Measurements from ENCODE around the gene C15orf39. TPM values are rescaled to one million over a fixed set of nuclear protein-coding genes. Genes with fewer than 3 reads are reported as not detected.

The C15orf39 gene
- total RNA-seq, 4 donors from 2014 or later: 7.8 to 25.0 (median 13.9) TPM

DNA sequence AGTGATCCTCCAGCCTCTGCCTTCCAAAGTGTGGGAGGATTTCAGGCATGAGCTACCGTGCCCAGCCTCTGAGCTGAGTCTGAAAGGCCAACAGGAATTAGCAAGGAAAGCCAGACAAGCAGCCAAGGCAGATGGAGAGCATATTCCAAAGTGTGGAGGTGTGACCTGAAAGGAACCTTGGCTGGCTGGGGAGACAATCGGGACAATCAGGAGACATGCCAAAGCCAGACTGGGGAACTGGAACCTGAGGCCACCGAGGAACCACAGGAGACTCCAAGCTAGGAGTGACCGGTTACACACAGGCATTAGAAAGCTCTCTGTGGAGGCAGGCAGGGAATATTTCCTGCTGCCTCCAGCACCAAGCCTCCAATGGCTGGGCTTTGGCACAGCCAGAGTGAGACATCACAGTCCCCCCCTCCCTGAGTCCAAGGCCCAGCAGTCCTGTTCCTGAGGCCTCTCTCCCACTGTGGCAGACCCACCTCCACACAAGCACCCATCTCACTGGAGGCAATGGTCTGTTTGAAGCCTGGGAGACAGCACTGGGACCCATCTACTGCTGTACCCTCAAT is 4.5 kb upstream of the C15orf39 start:
- no peak for ATAC-seq (ENCODE audit: low FRiP score)
- DNase-seq (ENCODE audit: low spot score): no peak
- TF ChIP-seq, protein P1, sequence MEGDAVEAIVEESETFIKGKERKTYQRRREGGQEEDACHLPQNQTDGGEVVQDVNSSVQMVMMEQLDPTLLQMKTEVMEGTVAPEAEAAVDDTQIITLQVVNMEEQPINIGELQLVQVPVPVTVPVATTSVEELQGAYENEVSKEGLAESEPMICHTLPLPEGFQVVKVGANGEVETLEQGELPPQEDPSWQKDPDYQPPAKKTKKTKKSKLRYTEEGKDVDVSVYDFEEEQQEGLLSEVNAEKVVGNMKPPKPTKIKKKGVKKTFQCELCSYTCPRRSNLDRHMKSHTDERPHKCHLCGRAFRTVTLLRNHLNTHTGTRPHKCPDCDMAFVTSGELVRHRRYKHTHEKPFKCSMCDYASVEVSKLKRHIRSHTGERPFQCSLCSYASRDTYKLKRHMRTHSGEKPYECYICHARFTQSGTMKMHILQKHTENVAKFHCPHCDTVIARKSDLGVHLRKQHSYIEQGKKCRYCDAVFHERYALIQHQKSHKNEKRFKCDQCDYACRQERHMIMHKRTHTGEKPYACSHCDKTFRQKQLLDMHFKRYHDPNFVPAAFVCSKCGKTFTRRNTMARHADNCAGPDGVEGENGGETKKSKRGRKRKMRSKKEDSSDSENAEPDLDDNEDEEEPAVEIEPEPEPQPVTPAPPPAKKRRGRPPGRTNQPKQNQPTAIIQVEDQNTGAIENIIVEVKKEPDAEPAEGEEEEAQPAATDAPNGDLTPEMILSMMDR (IDR thresholded peaks at IDR 0.05): no peak

DNA sequence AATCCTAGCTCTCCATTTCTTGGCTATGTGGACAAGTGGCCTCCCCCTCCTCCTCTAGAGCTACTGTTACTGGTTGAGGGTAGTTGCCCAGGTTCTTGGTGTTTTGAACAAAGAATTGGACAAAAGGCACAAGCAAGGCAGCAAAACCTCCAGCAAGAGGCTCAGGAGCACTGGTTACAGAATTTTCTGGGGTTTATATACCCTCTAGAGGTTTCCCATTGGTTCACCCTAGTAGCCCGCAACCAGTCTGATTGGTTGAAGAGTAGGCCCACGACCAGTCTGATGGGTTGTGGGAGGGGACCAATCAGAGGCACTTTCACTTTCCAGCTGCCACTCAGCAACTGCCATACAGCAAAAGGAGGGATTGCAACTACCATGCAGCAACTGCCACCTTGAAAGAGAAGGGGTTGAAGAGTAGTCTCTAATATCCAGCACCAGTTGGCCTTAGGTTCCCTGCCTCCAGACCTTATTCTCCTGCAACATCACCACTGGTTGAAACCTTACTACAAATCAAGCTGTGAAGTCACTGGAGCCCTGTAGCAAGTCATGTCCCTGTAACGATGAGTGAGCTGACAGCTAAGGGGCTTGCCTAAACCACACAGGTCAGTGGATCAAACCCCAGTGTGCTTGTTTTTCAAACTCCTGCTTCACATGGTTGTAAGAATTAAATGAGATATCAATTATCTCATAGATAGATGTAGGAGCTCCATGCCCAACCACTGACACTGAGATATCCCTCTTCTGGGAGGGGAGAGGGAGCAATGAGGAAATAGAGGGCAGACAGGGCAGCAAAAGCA is 2.9 kb upstream of the C15orf39 start:
- TF ChIP-seq, protein P1 (IDR thresholded peaks at IDR 0.05): no peak
- no peak for DNase-seq (ENCODE audit: low spot score)
- no peak for ATAC-seq (ENCODE audit: low FRiP score)

DNA sequence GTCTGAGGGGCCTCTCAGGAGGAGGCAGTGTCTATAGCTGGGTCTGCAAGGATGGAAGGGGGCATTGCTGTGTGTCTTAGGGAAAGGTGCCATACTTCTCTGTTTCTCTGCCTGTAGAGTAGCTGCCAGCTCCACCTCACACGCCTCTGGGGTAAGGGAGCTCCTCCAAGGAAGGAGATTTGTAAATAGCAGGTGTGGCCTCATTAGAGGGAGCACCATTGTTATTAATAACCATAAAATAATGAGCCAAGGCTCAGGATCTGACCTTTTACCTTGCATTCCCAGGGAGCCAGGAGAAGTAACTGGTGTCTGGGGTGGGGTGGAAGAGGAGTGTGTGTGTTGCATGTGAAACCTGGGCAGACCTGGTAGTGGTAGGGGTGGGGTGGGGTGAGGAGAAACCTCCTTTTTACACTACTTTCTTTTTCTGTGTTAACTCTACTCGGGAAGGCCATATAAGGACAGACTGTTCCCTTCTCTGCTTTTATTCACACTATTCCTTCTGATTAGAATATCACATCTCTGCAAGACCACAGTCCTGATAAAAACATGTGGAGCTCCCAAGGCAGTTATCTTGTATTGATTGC is 2.2 kb upstream of the C15orf39 start:
- no peak for ATAC-seq (ENCODE audit: low FRiP score)
- TF ChIP-seq, protein P1 (IDR thresholded peaks at IDR 0.05): no peak

DNA sequence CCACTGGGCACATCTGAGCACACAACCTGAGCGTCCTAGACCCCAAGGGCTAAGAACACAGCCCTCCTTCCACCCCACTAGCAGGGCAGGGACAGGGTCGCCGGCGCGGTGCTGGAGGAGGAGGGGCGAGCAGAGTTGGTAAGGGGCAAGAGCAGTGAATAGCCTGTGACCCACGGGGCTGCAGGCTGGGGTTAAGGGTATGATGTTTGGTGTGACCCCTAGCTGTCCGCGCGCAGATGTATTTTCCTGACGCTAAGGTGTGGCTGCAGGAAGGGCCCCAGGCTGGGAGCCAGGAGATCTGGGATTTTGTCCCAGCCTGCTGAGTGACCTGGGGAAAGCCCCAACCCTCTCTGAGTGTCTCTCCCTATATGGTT is 1.3 kb upstream of the C15orf39 start:
- ATAC-seq (ENCODE audit: low FRiP score) (no peak), DNase-seq (ENCODE audit: low spot score) (no peak)
- TF ChIP-seq, protein P1 (IDR thresholded peaks at IDR 0.05): no peak

More for the DNA sequence above, 2.2 kb upstream of the C15orf39 start:
- no peak for DNase-seq (ENCODE audit: low spot score)

DNA sequence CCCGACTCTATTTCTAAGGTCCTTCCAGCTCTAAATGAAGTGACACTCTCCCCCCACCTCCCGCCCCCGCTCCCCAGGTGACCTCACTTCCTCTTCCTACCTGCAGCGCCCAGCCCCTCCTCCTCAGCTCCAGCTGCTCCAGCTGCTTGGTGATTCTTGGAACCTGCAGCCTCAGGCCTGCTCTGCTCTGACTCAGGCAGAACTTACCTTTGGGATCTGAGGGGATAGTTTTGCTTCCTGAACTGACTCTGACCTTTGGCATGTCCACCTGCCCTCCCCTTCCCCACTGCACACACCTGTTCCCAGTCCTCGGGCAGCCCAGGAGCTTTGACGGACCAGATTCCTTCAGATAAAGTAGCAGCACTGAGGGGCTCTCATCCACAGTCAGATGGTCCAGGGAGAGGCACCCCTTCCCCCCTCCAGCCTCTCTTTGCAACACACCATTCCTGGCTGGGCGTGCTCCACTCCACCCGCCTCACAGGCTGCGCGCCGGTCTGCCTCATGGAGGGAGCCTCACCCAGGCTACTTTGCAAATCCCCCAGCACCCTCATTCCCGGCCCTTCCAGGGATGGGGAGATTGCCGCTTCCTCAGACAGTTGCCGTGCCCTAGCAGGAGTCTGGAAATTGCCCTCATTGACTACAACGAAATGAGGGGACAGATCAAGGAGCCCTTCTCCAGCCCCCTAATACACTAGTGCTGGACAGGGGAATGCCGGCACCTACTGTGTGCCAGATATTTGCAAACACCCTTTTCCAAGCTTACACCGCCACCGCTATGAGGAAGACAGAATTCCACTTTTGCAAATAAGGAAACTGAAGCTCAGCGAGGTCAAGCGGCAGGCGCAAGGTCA is 692 bp upstream of the C15orf39 start:
- DNase-seq (ENCODE audit: low spot score) (no peak), ATAC-seq (ENCODE audit: low FRiP score) (no peak)
- TF ChIP-seq, protein P1 (IDR thresholded peaks at IDR 0.05): no peak

DNA sequence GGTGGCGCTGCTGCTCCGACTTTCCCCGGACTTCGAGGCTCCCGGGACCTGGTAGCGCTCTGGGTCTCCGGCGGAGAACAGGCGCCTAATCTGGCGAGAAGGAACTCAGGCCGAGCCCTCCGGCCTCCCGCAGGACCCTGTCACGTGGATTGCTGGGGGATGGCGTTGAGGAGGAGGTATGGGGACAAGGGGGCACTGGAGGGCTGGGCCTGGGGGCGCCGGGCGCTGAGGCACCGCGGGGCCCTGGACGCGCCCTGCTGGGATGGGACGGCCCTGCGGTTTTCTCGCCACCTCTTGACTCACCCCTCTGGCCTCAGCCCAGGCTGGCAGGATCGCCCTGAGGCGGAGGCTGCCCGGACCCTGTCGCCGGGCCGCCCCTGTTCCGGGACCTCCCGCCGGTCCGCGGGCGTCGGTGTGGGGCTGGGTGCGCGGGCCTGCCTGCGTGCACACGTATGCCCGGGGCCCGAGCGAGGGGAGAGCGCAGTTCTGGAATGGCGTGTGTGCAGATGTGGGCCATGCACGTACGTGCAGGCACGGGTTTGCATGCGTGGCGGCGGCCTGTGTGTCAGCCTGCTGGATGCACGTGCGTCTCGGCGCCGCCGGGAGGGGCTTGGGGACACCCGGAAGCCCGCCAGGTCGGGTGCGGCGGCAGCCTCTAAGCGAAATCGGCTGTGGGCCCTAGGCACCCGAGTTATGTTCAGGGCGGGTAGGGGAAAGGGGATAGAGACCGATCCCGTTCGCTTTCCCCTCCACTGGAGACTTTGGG is 752 bp downstream of the C15orf39 start:
- TF ChIP-seq, protein P1 (IDR thresholded peaks at IDR 0.05): no peak
- ATAC-seq (ENCODE audit: low FRiP score): peak; percentile 67
- no peak for DNase-seq (ENCODE audit: low spot score)

Measured in omental fat pad (tissue), 4 donors.